ENCODE measurements around the gene WT1. TPM values are rescaled to one million over a fixed set of nuclear protein-coding genes. Genes with fewer than 3 reads are reported as not detected.
A peak's percentile ranks its signal among the peaks of the same experiment; 100 is the strongest.

Gene WT1
- total and polyA plus RNA-seq, 2 of the 8 experiments (the other 6 are each of a cell fraction or from before 2014, with no cell fraction given): 0.05 to 0.17 TPM

GRCh38 chr11:32462011-32462690, 26.8 kb upstream of the WT1 start:
- Histone ChIP-seq H3K79me1 (ENCODE audit: low read depth, low read length) (no peaks in the 10 kb centered on the region), H3K27me3 (replicated peaks in 1 of 4; ENCODE audit: control insufficient read depth in 3 of 4, extremely low read depth in 1 of 4, insufficient read depth in 3 of 4, low read length in 3 of 4) (no peaks in the 10 kb centered on the region), H3K36me3 (ENCODE audit: control insufficient read depth in 2 of 4, insufficient read depth in 4 of 4, low read length in 3 of 4) (no peaks in the 10 kb centered on the region), H3K4me1 (replicated peaks in 1 of 4; ENCODE audit: control insufficient read depth in 3 of 4, insufficient read depth in 4 of 4, low read length in 3 of 4) (no peaks in the 10 kb centered on the region), H3K9ac (replicated peaks in 1 of 4; ENCODE audit: extremely low read depth in 1 of 4, low read depth in 3 of 4, low read length in 3 of 4) (no peak overlapping the region), H2BK12ac (ENCODE audit: low read depth, low read length) (no peak overlapping the region), H3K18ac (ENCODE audit: extremely low read depth, low read length) (no peak overlapping the region), H2BK20ac (ENCODE audit: low read length) (no peak overlapping the region), H3K23ac (ENCODE audit: insufficient read length) (no peak overlapping the region), H2AK5ac (ENCODE audit: low read depth, low read length) (no peak overlapping the region), H2BK120ac (replicated peaks; ENCODE audit: low read depth, low read length) (no peak overlapping the region), H3K79me2 (ENCODE audit: control insufficient read depth in 1 of 2, insufficient read depth in 2 of 2, low read length in 2 of 2) (no peaks in the 10 kb centered on the region), H2BK15ac (ENCODE audit: low read length) (no peak overlapping the region), H3K4me2 (ENCODE audit: insufficient read depth in 1 of 2, low read depth in 2 of 2, low read length in 2 of 2) (no peak overlapping the region), H3K4me3 (ENCODE audit: extremely low read depth in 1 of 4, insufficient read depth in 2 of 4, low read depth in 3 of 4, low read length in 4 of 4) (no peak overlapping the region), H4K20me1 (replicated peaks in 1 of 2; ENCODE audit: control insufficient read depth in 1 of 2, insufficient read depth in 2 of 2, low read length in 2 of 2) (no peaks in the 10 kb centered on the region), H2AFZ (ENCODE audit: low read length) (peak overlapping the region; percentile 81; the same call in 1 of the 2 replicates), H3K14ac (ENCODE audit: insufficient read length) (no peak overlapping the region), H3K9me3 (ENCODE audit: insufficient read depth in 2 of 2, low read depth in 1 of 2, low read length in 1 of 2) (no peaks in the 10 kb centered on the region), H2BK5ac (ENCODE audit: low read depth, low read length) (no peak overlapping the region), H3K56ac (replicated peaks; ENCODE audit: insufficient read length, low read depth, low read length) (no peak overlapping the region), H4K5ac (ENCODE audit: insufficient read length, low read depth, low read length) (no peak overlapping the region), H3K27ac (ENCODE audit: low read depth, low read length) (no peak overlapping the region), H3K4ac (replicated peaks; ENCODE audit: insufficient read length, low read depth, low read length) (no peak overlapping the region), H4K8ac (ENCODE audit: extremely low read depth, insufficient read depth, low read length) (no peak overlapping the region), H3K23me2 (ENCODE audit: low read depth, low read length) (no peaks in the 10 kb centered on the region), H4K91ac (replicated peaks; ENCODE audit: insufficient read length, low read length) (no peak overlapping the region)
- POLR2A ChIA-PET (ENCODE audit: partially characterized antibody): no interaction called here
- TF ChIP-seq KDM5A (IDR thresholded peaks at IDR 0.05; ENCODE audit: low read length): no peak
- TF ChIP-seq E2F6 (IDR thresholded peaks at IDR 0.05): no peak
- no peak for TF ChIP-seq EZH2 (IDR thresholded peaks at IDR 0.05; ENCODE audit: low read depth, low read length, severe bottlenecking)
- no peak for TF ChIP-seq KDM4A (IDR thresholded peaks at IDR 0.05; ENCODE audit: low read depth, low read length, severe bottlenecking)
- no peak for TF ChIP-seq USF2 (IDR thresholded peaks at IDR 0.05; ENCODE audit: low read length)
- no peak for DNase-seq (ENCODE audit: low read depth in 1 of 2, low spot score in 2 of 2)
- 82% methylated on average over 9 of the region's 9 CpGs; no CpG with 5 or more reads in 1 of the 2 experiments for WGBS, 2 experiments (ENCODE audit: extremely low coverage in 1 of 2, insufficient coverage in 1 of 2, insufficient read length in 1 of 2, insufficient replicate concordance in 2 of 2, low coverage in 1 of 2, low lambda C conversion rate in 2 of 2, missing lambda C conversion rate in 1 of 2)
- CTCF ChIA-PET (ENCODE audit: partially characterized antibody): interaction anchor here (1.1 kb wide), 2 partner anchors 15 to 24 kb away, joined by 3 read pairs; no protein-coding TSS in a partner anchor
- FAIRE-seq: no peak

All from H1 (cell line).